WERI-Rb-1 (cell line): ENCODE results near the gene CORIN.

Experiments used
- DNase-seq: peaks from one replicate; pipeline ENCODE4 v3.0.0-alpha.2; 2020
- H3K27ac ChIP-seq: fragments of 250-450 bp; sonication (Bioruptor Pico); 2 replicates; pipeline ENCODE4 v1.5.1; 2020; ENCODE audit warnings: mild to moderate bottlenecking, moderate library complexity
- H3K27me3 ChIP-seq: fragments of 250-450 bp; sonication (Bioruptor Pico); 2 replicates; pipeline ENCODE4 v1.5.1; 2021; ENCODE audit warnings: mild to moderate bottlenecking, low read depth, moderate library complexity; ENCODE audit not compliant: insufficient read depth, severe bottlenecking
- H3K36me3 ChIP-seq: fragments of 250-450 bp; sonication (Bioruptor Pico); 2 replicates; pipeline ENCODE4 v1.5.1; 2020; ENCODE audit warnings: mild to moderate bottlenecking, moderate library complexity
- H3K4me3 ChIP-seq: 2 replicates; pipeline ENCODE4 v1.5.1; 2011; ENCODE audit warnings: low read depth, mild to moderate bottlenecking, control low read depth, low read length
- H3K9me3 ChIP-seq: fragments of 250-450 bp; sonication (Bioruptor Pico); 2 replicates; pipeline ENCODE4 v1.5.1; 2021; ENCODE audit warnings: mild to moderate bottlenecking, moderate library complexity; ENCODE audit not compliant: severe bottlenecking
- CTCF ChIP-seq: IDR thresholded peaks from 2 replicates; pipeline ENCODE4 v1.5.1; 2011; ENCODE audit warnings: low read depth, mild to moderate bottlenecking, control low read depth, inconsistent platforms, low read length

Gene CORIN

GRCh38 chr4:47819178-47819577 is 18.7 kb downstream of the CORIN start:
- TF ChIP-seq CTCF = no peak
- H3K36me3 ChIP-seq = no peaks in the 10 kb centered on the region
- DNase-seq = no peak
- no peak overlapping the region for H3K4me3 ChIP-seq
- no peaks in the 10 kb centered on the region for H3K27me3 ChIP-seq
- H3K27ac ChIP-seq = no peak overlapping the region
- H3K9me3 ChIP-seq = no peaks in the 10 kb centered on the region

GRCh38 chr4:47817275-47817674 is 20.6 kb downstream of the CORIN start:
- H3K27ac ChIP-seq = no peak overlapping the region
- H3K36me3 ChIP-seq = no peaks in the 10 kb centered on the region
- H3K27me3 ChIP-seq = no peaks in the 10 kb centered on the region
- H3K9me3 ChIP-seq = no peaks in the 10 kb centered on the region
- no peak for TF ChIP-seq CTCF
- H3K4me3 ChIP-seq = no peak overlapping the region
- no peak for DNase-seq

GRCh38 chr4:47816748-47817147 is 21.1 kb downstream of the CORIN start:
- TF ChIP-seq CTCF = no peak
- Histone ChIP-seq H3K27me3 (no peaks in the 10 kb centered on the region), H3K36me3 (no peaks in the 10 kb centered on the region), H3K4me3 (no peak overlapping the region), H3K27ac (no peak overlapping the region), H3K9me3 (no peaks in the 10 kb centered on the region)
- no peak for DNase-seq

- no peak overlapping the region for H3K27ac ChIP-seq
- H3K4me3 ChIP-seq = no peak overlapping the region
- no peaks in the 10 kb centered on the region for H3K36me3 ChIP-seq
- H3K27me3 ChIP-seq = no peaks in the 10 kb centered on the region
- no peak for TF ChIP-seq CTCF
- DNase-seq = no peak
- H3K9me3 ChIP-seq = no peaks in the 10 kb centered on the region
Measured at GRCh38 chr4:47814618-47815295, 23.1 kb downstream of the CORIN start.

GRCh38 chr4:47809654-47810203 is 28.1 kb downstream of the CORIN start:
- H3K27me3 ChIP-seq = no peaks in the 10 kb centered on the region

More at GRCh38 chr4:47809654-47810203, 28.1 kb downstream of the CORIN start:
- Histone ChIP-seq H3K4me3 (no peak overlapping the region), H3K9me3 (no peaks in the 10 kb centered on the region), H3K27ac (no peak overlapping the region), H3K36me3 (no peaks in the 10 kb centered on the region)
- DNase-seq = no peak
- TF ChIP-seq CTCF = no peak
